OCI-LY1 (cell line): ENCODE results near the gene DLX6.
A peak's percentile ranks its signal among the peaks of the same experiment; 100 is the strongest.

Experiments used
- EZH2 ChIP-seq: fragments of 200-600 bp; sonication (generic), shearing (Covaris generic); IDR thresholded peaks from 2 replicates; pipeline ENCODE4 v1.8.0; 2017; ENCODE audit warnings: borderline replicate concordance, mixed run types, mild to moderate bottlenecking, antibody characterized with exemption, low read length, moderate library complexity, mixed read lengths
- TF ChIP-seq, protein P1 (sequence below): fragments of 200-600 bp; sonication (generic), shearing (Covaris generic); IDR thresholded peaks from 2 replicates; pipeline ENCODE4 v1.5.1; 2017; ENCODE audit warnings: mild to moderate bottlenecking, antibody characterized with exemption, low read length, moderate library complexity, mixed read lengths

DNA sequence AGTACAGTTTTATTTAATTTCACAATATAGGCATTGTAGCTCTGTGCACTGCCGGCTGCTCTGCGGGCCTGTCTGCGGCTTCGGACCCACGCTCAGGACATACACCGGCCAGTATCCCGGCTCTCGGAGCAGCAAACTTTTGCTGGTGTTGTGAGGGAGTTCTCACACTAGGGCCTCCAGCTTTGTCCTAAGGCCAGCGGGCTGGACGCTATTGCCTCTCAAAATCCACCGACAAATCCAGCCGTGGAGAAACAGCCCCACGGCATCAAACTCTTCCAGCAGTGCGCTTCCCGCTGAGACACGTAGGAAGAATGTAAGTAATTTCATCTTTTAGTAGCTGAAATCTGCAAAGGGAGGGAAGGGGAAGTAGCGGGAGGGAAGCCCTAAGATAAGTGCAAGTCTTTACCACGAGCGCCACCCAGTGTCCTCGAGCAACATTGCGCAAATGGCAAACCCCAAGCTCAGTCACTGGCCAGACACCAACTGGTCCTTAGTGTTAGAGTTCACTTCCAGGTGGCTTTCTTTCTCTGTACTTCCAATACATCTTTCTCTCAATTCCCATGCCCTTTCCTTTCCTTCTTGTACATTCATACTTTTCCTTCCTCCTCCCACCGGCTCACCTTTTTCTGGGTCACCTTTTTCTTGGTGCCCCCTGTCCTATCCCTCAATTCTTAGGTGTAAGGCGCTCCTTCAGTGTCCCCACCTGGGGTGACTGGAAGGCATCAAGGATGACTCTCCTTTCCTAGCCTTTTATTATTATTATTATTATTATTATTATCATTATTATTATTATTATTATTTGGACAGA lies 22.3 kb downstream of the DLX6 start:
- TF ChIP-seq EZH2, result no peak
- TF ChIP-seq, protein P1, sequence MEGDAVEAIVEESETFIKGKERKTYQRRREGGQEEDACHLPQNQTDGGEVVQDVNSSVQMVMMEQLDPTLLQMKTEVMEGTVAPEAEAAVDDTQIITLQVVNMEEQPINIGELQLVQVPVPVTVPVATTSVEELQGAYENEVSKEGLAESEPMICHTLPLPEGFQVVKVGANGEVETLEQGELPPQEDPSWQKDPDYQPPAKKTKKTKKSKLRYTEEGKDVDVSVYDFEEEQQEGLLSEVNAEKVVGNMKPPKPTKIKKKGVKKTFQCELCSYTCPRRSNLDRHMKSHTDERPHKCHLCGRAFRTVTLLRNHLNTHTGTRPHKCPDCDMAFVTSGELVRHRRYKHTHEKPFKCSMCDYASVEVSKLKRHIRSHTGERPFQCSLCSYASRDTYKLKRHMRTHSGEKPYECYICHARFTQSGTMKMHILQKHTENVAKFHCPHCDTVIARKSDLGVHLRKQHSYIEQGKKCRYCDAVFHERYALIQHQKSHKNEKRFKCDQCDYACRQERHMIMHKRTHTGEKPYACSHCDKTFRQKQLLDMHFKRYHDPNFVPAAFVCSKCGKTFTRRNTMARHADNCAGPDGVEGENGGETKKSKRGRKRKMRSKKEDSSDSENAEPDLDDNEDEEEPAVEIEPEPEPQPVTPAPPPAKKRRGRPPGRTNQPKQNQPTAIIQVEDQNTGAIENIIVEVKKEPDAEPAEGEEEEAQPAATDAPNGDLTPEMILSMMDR, result peak; percentile 98
